Fibroblast of gingiva (primary cell): Measurements from ENCODE around the gene EMP1.
A peak's percentile ranks its signal among the peaks of the same experiment; 100 is the strongest.

Experiments
- DNase-seq: peaks from one replicate; pipeline ENCODE4 v3.0.0-alpha.2; 2011; ENCODE audit warnings: low read depth

Gene EMP1

DNA sequence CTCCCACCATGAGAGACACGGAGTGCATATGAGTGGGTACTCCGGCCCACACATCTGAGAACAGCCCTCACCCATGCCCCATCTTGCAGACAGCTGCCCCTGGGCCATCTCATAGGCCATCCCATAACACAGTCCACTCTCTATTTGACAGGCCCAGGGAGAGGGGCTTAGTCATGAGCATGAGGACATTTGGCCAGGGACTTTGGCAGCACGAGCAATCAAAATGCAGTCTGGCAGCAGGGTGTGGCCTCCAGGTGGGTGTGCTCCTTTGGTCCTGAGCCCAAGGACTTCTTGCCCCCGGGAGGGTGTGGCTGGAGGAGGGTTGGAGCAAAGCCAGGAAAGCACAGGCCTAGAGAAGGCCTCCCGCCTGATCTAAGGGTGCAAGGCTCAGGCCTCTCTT lies 25.6 kb downstream of the EMP1 start:
- DNase-seq: peak; percentile 46

DNA sequence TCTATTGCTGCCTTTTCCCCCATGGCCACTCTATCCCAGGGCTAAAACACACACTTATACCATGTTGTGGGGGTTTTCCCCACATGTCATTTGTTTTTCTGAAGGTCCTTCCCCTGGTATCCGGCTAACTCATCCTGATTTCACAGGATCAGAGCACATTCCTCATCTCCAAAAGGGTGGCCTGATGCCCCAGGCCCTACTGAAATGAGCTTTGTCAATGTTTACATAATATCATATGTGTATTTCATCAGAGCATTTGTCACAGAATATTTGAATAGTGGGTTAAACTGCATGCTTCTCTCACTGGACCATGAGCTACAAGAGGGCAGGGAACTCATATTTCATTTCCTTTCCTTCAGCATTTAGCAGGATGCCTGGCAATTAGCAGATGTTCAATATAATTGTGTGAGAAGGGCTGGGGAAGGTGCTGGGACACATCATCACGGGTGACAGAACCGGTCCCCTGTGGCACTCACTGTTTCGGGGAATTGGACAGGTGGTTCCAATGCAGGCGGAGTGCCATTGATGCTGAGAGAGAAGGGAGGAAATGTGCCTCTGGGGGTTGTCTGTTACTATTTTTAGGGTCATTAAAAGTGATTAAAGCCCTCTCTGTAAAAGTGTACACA lies 26.8 kb downstream of the EMP1 start:
- DNase-seq: peak; percentile 93

DNA sequence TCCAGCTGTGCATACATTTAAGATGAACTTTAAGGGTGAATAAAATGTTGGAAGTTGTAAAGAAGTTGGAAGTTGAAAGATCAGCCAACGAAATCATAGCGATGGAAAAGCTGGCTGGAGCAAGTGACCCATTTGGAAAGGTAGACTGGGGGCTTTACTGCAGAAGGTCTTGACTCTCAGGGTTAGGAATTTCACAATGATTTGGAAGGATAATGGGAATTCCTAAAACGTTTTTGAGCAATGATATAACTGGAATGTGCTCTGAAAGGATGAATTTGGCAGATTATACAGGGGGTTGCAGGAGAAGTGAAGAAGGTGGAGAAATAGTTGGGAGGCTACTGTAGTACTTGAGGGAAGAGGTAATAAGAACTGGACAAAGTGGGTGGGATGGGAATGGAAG lies 27.4 kb downstream of the EMP1 start:
- peak; percentile 70 for DNase-seq

DNA sequence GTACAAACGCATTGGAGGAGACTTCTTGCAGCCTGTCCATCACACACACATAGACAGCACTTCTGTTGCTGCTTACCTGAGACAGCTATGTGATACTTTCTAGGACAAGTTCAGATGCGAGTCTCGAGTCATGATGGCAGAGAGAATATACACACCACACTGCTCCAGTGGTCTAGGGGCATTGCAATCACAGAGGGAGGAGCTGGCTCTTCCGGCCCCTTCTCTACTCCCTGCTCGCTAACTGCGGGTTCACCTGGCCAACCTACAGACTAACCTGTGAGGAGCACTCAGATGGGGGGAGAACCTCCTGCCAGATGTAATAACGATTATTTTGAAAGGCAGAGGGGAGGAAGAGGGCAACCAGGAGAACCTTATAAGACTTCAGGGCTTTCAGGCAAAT lies 30.7 kb downstream of the EMP1 start:
- no peak for DNase-seq

DNA sequence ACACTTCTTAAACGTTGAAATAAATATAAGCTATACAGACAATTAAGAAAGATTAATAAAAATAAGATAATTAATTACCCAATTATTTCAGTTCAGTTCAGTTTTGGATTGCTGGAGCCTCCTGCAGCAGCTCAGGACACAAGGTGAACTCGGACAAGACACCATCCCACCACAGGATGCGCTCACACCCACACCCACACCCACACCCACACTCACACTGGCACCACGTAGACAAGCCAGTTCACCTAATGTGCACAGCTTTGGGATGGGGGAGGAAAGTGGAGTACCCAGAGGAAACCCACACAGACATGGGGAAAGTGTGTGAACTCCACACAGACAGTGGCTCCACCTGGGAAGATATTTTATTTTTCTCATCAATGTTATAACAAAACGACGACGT lies 32.1 kb downstream of the EMP1 start:
- DNase-seq: no peak

DNA sequence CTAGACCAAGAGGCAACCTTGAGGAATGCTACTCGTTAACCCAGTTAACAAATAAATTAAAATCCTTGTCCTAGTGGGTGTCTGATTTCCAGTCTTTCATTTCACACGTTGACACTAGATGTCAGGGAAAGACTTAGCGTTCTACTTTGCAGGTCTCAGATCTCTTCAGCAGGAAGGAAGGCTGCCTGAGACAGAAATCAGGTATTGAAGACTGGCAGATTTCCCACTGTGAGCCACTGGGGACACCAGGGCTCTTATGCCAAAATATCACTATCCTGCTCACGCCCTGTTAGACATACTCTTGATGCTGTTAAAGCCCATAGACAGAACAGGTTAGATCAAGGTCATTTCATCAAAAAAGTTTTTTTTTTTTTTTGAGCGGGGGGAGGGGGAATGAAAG lies 33.0 kb downstream of the EMP1 start:
- DNase-seq: no peak

DNA sequence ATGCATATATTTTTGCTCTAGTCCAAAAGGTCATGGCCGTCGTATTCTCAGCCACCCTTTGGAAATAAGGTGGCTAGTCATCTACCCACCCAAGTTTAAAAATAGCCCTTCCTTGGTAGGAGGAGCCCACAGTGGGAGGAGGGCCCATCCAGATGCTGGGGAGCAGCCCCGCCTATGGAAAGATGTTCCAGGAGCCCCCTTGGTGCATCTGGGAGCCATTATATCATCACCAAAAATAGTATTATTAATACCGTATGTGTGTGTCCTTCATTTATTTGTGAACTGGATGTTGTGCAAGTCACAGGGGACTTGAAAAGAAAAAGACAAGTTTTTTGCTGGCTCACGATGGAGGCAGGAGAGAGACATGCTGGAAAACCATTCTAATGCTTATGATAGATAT lies 34.0 kb downstream of the EMP1 start:
- DNase-seq: peak; percentile 94

DNA sequence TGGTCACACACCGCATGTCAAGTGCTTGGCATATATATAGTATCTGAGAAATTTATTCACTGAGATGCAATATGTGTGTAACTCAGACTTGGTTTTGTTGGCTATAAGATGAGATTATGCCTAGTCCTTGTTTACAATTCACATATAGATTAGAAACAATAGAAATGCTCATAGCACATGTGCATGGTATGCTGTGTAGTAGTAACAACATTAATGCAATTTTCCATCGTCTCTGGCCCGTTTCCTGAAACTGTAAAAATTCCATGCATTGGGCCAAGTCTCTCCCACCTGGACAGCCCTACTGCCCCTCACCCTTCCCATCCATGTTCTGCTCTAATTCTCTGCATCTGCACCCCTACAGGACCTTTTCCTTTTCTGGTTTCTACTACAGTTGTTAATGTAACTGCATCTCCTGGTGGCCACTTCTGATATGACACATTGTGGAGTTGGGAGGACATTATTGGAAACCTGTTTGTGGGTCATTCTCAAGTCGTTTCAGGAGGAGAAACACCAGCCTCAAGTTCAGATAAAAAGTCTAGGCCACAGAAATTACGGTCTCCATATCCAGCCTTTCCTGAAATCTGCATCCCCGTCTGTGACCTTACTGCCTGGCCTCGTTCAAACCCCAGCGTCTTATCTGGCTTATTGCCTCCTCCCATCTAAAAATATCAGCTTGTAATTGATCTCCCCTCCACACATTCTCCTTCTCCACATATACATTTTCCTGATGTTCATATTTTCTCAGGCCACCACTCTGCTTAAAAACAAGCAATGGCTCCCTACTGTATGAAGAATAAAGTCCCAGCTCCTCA lies 37.5 kb downstream of the EMP1 start:
- DNase-seq: peak; percentile 56

DNA sequence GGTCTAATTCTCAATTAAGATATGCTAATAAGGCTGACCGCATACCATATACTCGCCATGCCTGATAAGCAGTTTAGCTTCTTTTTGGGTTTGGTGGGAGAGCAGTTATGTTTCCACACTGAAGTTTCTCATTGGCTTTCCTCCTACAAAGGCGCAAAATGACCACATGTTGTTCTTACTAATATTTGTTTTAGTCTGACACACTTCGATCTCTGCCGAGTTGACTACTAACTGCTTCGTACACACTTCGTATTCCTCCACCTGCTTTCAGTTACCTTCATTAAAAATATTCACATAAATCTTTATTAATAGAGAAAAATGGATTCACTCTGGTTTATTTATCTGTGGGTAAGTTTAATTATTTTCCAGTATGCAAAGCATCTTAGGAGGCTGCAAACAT lies 41.7 kb downstream of the EMP1 start:
- no peak for DNase-seq

DNA sequence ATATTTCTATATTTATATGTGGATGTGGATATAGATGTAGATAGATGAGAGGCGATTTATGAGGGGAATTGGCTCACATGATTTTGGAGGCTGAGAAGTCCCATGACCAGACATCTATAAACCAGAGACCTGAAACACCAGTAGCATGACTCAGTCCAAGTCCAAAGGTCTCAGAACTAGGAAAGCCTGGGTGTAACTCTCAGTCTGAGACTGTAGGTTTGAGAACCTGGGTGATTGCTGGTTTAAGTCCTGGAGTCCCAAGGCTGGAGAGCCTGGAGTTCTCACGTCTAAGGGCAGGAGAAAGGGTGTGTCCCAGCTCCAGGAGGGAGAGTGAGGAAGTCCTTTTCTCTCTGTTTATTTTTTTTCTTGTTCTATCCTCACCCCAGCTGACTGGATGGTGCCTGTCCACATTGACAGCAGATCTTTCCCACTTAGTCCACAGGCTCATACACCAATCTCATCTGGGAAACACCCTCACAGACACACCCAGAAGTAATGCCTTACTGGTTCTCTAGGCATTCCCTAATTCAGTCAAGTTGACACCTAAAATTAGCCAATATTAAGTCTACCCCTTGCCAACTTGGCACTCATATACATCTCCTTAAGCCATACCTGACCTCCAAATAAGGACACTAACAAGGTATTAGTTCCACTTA lies 45.4 kb downstream of the EMP1 start:
- DNase-seq: no peak

DNA sequence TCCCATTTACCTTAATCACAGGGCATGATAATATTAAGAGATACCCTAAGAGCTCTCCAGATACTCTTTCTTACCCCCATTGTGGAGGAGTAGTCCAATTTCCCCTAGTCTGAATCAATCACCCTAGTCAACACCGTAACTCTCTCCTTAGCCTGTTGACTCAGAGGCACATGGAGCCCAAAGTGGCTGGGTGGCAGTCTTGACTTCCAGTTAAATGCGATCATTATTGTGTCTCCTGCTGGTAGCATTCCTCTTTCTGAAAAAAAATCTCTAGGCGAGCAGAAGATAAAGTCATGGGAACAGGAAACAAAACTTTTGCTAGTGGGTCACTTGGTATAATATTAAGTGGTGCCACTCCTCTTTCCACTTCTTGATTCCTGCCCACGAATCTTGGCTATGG lies 46.4 kb downstream of the EMP1 start:
- no peak for DNase-seq

DNA sequence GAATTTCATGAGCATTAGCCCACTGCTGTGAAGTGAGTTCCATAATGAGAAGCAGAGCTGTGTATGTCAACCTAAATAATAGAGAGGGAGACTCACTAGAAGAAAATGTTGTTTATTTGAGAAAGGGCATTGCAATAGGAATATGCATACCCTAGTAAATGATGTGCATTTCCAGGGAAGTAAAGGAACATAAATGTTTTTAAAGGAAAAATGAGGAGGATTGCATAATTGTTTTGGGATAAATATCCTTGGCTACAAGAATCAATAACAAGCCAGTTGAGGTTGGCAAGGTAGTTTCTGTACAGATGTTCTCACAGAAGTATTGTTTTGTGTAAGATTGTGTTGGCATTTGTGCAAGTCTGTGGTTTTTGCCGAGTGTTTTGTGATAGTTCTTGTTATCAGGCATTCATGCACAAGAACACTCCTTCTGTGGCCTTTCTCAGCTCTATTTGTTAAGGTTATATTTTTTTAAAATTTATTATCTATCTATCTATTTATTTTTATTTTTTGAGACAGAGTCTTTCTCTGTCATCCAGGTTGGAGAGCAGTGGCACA lies 47.1 kb downstream of the EMP1 start:
- peak; percentile 46 for DNase-seq

DNA sequence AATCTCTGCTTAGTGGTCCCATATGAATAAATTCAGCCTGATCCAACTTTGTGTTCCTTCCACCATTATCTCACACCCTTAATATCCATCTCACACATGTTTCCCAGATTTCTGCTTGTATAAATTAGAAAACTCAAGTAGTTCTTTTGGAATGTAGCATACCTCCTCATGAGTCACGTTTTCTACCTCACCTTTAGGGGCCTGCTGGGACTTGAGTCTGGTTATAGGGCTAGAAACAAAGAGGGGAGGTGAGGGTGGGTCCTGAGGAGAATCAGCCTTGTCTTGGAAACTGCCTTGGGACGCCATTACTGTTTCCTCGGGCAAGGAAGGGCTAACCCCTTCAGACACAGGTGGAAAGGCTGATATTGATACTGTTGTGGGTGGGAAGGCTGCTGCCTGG lies 51.1 kb downstream of the EMP1 start:
- DNase-seq: no peak

DNA sequence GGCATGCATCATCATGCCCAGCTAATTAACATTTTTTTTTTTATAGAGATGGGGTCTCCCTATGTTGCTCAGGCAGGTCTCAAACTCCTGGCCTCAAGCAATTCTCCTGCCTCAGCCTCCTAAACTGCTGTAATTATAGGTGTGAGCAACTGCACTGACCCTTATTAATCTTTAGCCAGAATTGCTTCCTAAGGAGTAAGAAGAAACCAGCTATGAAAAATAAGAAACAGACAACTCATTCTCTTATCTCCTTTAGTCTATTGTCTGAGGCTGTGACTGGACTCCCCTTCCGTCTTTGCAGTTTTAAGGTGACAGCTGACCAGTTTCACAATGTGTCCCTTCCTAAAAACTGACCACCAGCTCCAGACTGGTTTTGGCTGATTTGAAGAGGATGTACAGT lies 52.4 kb downstream of the EMP1 start:
- no peak for DNase-seq

DNA sequence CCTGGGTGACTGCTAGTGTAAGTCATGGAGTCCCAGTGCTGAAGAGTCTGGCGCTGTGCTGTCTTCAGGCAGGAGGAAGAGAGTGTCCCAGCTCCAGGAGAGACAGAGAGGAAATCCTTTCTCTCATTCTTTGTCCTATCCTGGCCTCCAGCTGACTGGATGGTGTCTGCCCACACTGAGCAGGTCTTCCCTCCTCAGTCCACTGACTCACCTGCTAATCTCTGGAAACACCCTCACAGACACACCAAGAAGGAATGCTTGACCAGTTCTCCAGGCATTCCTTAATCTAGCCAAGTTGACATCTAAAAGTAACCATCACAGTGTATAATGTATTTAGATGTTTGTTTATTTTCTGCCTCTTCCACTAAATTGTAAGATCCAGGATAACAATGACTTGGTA lies 53.9 kb downstream of the EMP1 start:
- no peak for DNase-seq

DNA sequence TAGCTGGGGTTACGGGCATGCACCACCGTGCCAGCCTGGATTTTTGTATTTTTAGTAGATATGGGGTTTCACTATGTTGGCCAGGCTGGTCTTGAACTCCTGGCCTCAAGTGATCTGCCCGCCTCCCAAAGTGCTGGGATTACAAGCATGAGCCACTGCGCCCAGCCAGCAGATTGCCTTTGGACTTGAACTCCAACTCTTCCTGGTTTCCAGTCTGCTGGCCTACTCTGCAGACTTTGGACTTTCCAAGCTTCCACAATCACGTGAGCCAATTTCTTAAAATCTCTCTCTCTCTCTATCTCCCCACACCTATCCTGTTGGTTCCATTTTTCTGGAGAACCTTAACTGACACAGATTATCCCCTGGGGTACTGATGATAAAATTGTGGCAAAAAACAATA lies 55.0 kb downstream of the EMP1 start:
- DNase-seq: no peak

DNA sequence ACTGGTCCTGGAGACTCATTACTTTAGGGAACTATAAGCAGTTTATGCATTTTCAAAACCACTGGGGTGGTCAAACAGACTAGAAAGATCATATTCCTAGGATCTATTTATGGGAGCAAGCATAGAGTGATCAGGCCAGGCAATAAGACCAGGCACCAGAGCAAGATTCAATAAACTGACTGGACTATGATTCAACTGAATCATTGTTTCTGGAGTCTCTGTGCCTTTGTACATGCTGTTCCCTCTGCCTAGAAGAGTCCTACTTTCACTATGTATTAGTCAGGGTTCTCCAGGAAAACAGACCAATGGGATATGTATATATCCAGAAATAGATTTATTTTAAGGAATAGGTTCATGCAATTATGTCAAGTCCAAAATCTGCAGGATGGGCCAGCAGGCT lies 55.5 kb downstream of the EMP1 start:
- no peak for DNase-seq

DNA sequence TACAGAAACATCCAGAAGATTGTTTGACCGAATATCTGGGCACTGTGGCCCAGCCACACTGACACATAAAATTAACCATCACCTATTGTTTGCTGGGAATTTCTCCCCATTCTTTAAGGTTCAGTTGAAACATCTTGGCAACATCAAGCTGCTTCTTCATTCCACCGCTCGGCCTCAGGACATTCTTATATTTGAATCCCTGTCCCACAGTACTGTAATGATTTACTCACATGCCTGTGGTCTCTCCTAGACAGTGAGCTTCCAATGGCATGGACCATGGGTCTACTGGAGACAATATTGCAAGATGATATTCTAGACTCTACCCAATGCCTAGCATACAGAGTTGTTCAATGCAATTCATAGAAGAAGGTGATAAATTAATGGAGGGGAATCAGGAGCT lies 56.1 kb downstream of the EMP1 start:
- DNase-seq: no peak

DNA sequence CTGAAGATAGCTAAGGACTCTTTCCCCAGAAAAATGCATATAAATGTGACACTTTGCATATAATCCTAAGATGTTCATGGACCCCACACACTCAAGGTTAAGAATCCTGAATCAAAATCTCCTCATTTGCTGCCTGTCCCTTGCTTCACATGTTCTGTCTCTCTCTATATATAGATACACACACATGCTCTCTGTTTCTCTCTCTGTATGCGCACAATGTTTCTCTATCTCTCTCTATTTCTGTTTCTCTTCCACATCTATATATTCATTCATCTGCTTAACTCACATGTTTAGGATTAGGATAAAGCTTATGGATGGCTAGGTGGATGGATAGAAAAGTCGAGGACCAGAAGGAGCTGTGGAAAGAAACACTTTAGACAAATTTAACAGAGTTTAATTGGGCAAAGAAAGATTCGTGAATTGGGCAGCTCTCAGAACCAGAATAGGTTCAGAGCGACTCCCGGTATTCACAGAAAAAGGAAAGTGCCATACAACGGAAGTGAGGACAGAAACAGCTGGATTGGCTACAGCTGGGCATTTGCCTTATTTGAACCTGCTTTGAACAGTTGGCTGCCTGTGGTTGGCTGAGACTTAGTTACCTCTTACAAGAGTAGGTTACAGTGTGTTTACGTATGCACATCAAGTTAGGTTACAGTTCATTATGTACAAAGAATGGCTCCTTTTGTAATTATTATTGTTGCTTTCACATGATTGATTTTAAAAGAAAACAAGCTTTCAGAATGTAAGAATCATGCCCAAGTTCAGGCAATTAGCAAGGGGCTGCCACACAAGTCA lies 57.6 kb downstream of the EMP1 start:
- no peak for DNase-seq

DNA sequence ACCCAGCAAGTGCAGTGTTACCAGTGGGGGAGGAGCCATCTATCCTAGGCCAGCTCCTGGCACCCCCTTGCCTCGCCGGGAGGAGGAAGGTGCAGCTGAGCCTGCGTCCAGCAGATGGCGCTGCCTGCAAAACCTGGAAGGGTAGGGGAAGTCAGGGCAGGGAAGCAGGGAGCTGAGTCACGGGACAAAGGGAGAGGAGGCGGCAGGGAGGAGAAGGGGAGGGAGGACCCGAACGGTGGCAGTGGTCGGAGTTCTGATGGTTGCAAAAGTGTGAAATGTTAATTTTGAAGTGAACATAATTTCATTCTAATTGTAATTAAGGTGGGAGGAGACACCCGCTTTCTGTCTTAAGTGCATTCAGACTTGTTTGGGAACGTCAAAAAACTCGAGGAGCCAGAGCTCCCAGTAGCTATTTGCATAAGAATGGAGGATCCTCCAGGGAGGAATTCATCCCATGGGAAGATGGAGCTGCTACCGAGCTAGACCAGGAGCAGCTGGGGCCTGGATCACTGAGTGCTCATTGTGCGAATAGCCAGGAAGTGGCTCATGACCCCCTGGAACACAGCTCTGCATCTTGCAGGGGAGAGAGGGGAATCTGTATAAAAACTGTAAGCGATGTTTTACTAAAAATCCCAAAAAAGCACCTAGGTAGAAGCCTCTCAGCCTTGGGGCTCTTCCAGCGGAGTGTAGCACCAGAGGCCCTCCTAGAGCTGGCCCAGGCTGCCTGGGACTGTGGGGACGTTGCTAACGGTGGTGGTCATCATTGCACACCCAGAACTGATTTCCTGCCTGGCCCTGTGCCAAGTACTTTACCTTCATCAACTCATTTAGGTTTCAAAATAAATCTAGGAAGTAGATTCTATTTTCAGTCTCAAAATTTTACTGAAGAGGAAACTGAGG lies 59.5 kb downstream of the EMP1 start:
- peak; percentile 89 for DNase-seq

DNA sequence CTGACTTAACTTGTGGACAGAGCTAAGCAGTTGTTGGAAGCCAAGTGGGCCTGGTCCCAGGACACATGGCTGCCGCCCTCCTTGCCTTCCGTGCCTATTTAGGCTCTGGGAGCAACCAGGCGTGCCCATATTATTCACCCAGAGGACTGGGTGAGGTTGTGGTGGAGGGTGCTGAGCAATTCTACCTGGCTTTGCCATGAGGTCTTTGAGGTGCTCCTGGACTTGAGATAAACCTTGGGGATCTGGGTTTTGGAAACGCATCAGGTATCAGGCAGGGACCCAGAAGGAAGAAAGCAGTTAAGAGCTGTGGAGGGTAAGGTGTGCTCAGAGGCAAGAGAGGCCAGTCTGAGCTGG lies 60.1 kb downstream of the EMP1 start:
- DNase-seq: no peak
